OCI-LY1 (cell line): ENCODE data around the gene HOXD4.

Experiments
- H2AFZ ChIP-seq: fragments of 200-600 bp; sonication (generic), shearing (Covaris generic); 2 replicates; pipeline ENCODE4 v1.6.0; 2014; ENCODE audit warnings: antibody characterized with exemption, mild to moderate bottlenecking, low read length
- H3F3A ChIP-seq: fragments of 200-600 bp; sonication (generic), shearing (Covaris generic); 2 replicates; pipeline ENCODE4 v1.6.0; 2014; ENCODE audit warnings: mild to moderate bottlenecking, antibody characterized with exemption, low read length, moderate library complexity; ENCODE audit not compliant: insufficient read depth
- H3K27ac ChIP-seq: fragments of 200-600 bp; sonication (generic); 2 replicates; pipeline ENCODE4 v1.5.1; 2014; ENCODE audit warnings: low read length, mixed run types, mild to moderate bottlenecking, low read depth; ENCODE audit not compliant: poor library complexity, severe bottlenecking
- H3K27me3 ChIP-seq: fragments of 200-600 bp; sonication (generic); 2 replicates; pipeline ENCODE4 v1.6.0; 2014; ENCODE audit warnings: antibody characterized with exemption, mild to moderate bottlenecking, low read length, moderate library complexity; ENCODE audit not compliant: insufficient read depth
- H3K36me3 ChIP-seq: fragments of 200-600 bp; sonication (generic); 2 replicates; pipeline ENCODE4 v1.6.1; 2014; ENCODE audit warnings: mild to moderate bottlenecking, antibody characterized with exemption, low read length, moderate library complexity, mixed read lengths; ENCODE audit not compliant: insufficient read depth
- H3K4me1 ChIP-seq: fragments of 200-600 bp; sonication (generic); 2 replicates; pipeline ENCODE4 v1.5.1; 2014; ENCODE audit warnings: mild to moderate bottlenecking, low read length, moderate library complexity; ENCODE audit not compliant: insufficient read depth, severe bottlenecking
- H3K4me2 ChIP-seq: fragments of 200-600 bp; sonication (generic), shearing (Covaris generic); 2 replicates; pipeline ENCODE4 v1.6.1; 2014; ENCODE audit warnings: low read length
- H3K4me3 ChIP-seq: fragments of 200-600 bp; sonication (generic); 2 replicates; pipeline ENCODE4 v1.5.1; 2014; ENCODE audit warnings: low read length, low read depth, mild to moderate bottlenecking, mixed read lengths; ENCODE audit not compliant: poor library complexity, severe bottlenecking
- H3K79me2 ChIP-seq: fragments of 200-600 bp; shearing (Covaris generic); 2 replicates; pipeline ENCODE4 v1.6.1; 2016; ENCODE audit warnings: mixed run types, low read length, mixed read lengths; ENCODE audit not compliant: insufficient read depth
- H3K9ac ChIP-seq: fragments of 200-600 bp; sonication (generic), shearing (Covaris generic); 2 replicates; pipeline ENCODE4 v1.6.1; 2014; ENCODE audit warnings: mild to moderate bottlenecking, low read length, mixed read lengths
- H3K9me2 ChIP-seq: fragments of 200-600 bp; sonication (generic), shearing (Covaris generic); 2 replicates; pipeline ENCODE4 v1.6.1; 2014; ENCODE audit warnings: low read depth, mild to moderate bottlenecking, low read length, mixed read lengths
- H3K9me3 ChIP-seq: fragments of 200-600 bp; shearing (Covaris generic); 2 replicates; pipeline ENCODE4 v1.6.1; 2014; ENCODE audit warnings: low read length, mixed read lengths
- H4K20me1 ChIP-seq: fragments of 200-600 bp; sonication (generic), shearing (Covaris generic); 2 replicates; pipeline ENCODE4 v1.6.0; 2016; ENCODE audit warnings: mild to moderate bottlenecking, low read length; ENCODE audit not compliant: insufficient read depth
- CTCF ChIP-seq: fragments of 200-600 bp; sonication (generic), shearing (Covaris generic); IDR thresholded peaks from 2 replicates; pipeline ENCODE4 v1.5.1; 2017; ENCODE audit warnings: mild to moderate bottlenecking, antibody characterized with exemption, low read length, moderate library complexity, mixed read lengths
- EZH2 ChIP-seq: fragments of 200-600 bp; sonication (generic), shearing (Covaris generic); IDR thresholded peaks from 2 replicates; pipeline ENCODE4 v1.8.0; 2017; ENCODE audit warnings: borderline replicate concordance, mixed run types, mild to moderate bottlenecking, antibody characterized with exemption, low read length, moderate library complexity, mixed read lengths

The HOXD4 gene

GRCh38 chr2:176105078-176105729 is 46.1 kb upstream of the HOXD4 start:
- Histone ChIP-seq H3K27me3 (no peaks in the 10 kb centered on the region), H3K79me2 (no peaks in the 10 kb centered on the region), H3K36me3 (no peaks in the 10 kb centered on the region), H3K4me2 (no peak overlapping the region), H3K9me3 (no peaks in the 10 kb centered on the region), H3K4me1 (peaks cover 5% of the 10 kb centered on the region), H3K9ac (no peak overlapping the region), H3K9me2 (no peaks in the 10 kb centered on the region), H2AFZ (no peak overlapping the region), H4K20me1 (no peaks in the 10 kb centered on the region), H3K27ac (no peak overlapping the region), H3F3A (no peaks in the 10 kb centered on the region), H3K4me3 (no peak overlapping the region)
- TF ChIP-seq CTCF (no peak), EZH2 (no peak)

GRCh38 chr2:176105730-176106580 is 45.4 kb upstream of the HOXD4 start:
- no peaks in the 10 kb centered on the region for H4K20me1 ChIP-seq
- H3K9ac ChIP-seq, result no peak overlapping the region
- H3K36me3 ChIP-seq, result no peaks in the 10 kb centered on the region
- no peaks in the 10 kb centered on the region for H3F3A ChIP-seq
- peak overlapping the region; percentile 34; the same call in 1 of the 2 replicates for H3K4me2 ChIP-seq
- H3K4me1 ChIP-seq, result peaks cover 5% of the 10 kb centered on the region
- H3K79me2 ChIP-seq, result no peaks in the 10 kb centered on the region
- H3K4me3 ChIP-seq, result peak overlapping the region; percentile 13
- TF ChIP-seq EZH2, result no peak
- no peak for TF ChIP-seq CTCF
- no peak overlapping the region for H3K27ac ChIP-seq
- no peaks in the 10 kb centered on the region for H3K9me2 ChIP-seq
- H3K9me3 ChIP-seq, result no peaks in the 10 kb centered on the region
- no peak overlapping the region for H2AFZ ChIP-seq
- H3K27me3 ChIP-seq, result no peaks in the 10 kb centered on the region

- Histone ChIP-seq H3F3A (no peaks in the 10 kb centered on the region), H3K4me1 (peaks cover 5% of the 10 kb centered on the region), H3K9me3 (no peaks in the 10 kb centered on the region), H3K4me2 (peak within 1 kb of the TSS; percentile 34; the same call in 1 of the 2 replicates), H3K79me2 (no peaks in the 10 kb centered on the region), H3K27me3 (no peaks in the 10 kb centered on the region), H3K27ac (no peak within 1 kb of the TSS), H3K9me2 (no peaks in the 10 kb centered on the region), H4K20me1 (no peaks in the 10 kb centered on the region), H2AFZ (no peak within 1 kb of the TSS), H3K9ac (no peak within 1 kb of the TSS), H3K4me3 (peak within 1 kb of the TSS; percentile 13), H3K36me3 (no peaks in the 10 kb centered on the region)
- TF ChIP-seq CTCF, result no peak
- no peak for TF ChIP-seq EZH2
Measured at GRCh38 chr2:176106581-176107539, 44.5 kb upstream of the HOXD4 start, which contains the start of gene HOXD11. Gene HOXD11, plus strand, starts transcription at chr2:176107280. Its CDS starts 76 bp downstream, at chr2:176107356.
